ENCODE data around the gene MSL3B.

MSL3B gene

GRCh38 chr2:233839447-233839820 is 28.8 kb downstream of the MSL3B start:
- Histone ChIP-seq H3K4me3 (replicated peaks; ENCODE audit: insufficient read depth, low read length) (no peak overlapping the region), H3K27ac (replicated peaks) (no peak overlapping the region)
- TF ChIP-seq CTCF (IDR thresholded peaks at IDR 0.05; ENCODE audit: insufficient read depth, low read length): no peak
- TF ChIP-seq, protein P1, sequence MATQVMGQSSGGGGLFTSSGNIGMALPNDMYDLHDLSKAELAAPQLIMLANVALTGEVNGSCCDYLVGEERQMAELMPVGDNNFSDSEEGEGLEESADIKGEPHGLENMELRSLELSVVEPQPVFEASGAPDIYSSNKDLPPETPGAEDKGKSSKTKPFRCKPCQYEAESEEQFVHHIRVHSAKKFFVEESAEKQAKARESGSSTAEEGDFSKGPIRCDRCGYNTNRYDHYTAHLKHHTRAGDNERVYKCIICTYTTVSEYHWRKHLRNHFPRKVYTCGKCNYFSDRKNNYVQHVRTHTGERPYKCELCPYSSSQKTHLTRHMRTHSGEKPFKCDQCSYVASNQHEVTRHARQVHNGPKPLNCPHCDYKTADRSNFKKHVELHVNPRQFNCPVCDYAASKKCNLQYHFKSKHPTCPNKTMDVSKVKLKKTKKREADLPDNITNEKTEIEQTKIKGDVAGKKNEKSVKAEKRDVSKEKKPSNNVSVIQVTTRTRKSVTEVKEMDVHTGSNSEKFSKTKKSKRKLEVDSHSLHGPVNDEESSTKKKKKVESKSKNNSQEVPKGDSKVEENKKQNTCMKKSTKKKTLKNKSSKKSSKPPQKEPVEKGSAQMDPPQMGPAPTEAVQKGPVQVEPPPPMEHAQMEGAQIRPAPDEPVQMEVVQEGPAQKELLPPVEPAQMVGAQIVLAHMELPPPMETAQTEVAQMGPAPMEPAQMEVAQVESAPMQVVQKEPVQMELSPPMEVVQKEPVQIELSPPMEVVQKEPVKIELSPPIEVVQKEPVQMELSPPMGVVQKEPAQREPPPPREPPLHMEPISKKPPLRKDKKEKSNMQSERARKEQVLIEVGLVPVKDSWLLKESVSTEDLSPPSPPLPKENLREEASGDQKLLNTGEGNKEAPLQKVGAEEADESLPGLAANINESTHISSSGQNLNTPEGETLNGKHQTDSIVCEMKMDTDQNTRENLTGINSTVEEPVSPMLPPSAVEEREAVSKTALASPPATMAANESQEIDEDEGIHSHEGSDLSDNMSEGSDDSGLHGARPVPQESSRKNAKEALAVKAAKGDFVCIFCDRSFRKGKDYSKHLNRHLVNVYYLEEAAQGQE (IDR thresholded peaks at IDR 0.05; ENCODE audit: insufficient replicate concordance, low read depth): no peak
- no peak for TF ChIP-seq GABPA (IDR thresholded peaks at IDR 0.05; ENCODE audit: low read depth)
- TF ChIP-seq POLR2AphosphoS5 (IDR thresholded peaks at IDR 0.05; ENCODE audit: low read depth): no peak
- TF ChIP-seq SPI1 (IDR thresholded peaks at IDR 0.05; ENCODE audit: borderline replicate concordance, low read depth): no peak

DNA sequence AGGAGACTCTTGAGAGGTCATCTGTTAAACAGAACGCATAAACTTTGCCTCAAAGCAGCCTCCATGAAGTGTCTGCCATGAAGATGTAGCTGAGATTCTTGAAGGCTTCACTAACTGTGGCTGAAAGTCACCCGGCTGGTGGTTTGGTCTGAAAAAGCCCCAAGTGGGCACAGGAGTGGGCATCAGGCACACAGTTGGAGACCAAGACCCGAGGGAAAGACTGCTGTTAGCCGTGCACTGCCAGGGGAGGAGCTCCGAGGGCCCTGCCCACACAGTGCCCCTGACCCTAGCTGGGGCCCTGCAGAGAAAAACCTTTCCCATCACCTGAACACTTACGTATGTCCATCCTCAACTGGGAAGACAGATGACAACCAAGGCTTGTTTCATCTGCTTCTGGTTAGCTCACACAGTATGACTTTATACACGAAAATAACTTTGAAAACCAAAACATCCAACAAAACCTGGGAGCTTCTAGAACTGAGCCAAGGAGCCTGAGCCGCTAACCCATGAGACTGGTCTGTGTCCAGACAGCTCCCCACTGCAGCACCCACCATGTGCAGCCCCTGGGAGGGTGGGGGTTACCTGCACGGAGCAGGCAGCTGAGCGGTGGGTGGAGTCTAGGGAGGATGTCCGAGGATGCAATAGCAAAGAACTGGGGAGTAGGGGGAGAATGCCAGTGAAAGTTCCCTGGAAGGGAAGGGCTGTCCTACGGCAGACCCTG is 29.3 kb downstream of the MSL3B start:
- Histone ChIP-seq H3K4me3 (replicated peaks; ENCODE audit: insufficient read depth, low read length) (no peak overlapping the region), H3K27me3 (ENCODE audit: insufficient read depth, poor library complexity, severe bottlenecking) (no peaks in the 10 kb centered on the region), H3K27ac (replicated peaks) (no peak overlapping the region)
- TF ChIP-seq POLR2AphosphoS5 (IDR thresholded peaks at IDR 0.05; ENCODE audit: low read depth) (no peak), CTCF (IDR thresholded peaks at IDR 0.05; ENCODE audit: insufficient read depth, low read length) (no peak), SPI1 (IDR thresholded peaks at IDR 0.05; ENCODE audit: borderline replicate concordance, low read depth) (no peak), GABPA (IDR thresholded peaks at IDR 0.05; ENCODE audit: low read depth) (no peak)
- TF ChIP-seq, protein P1 (IDR thresholded peaks at IDR 0.05; ENCODE audit: insufficient replicate concordance, low read depth): no peak
- DNase-seq (ENCODE audit: low read depth in 1 of 2, low spot score in 1 of 2): no peak

More at GRCh38 chr2:233839447-233839820, 28.8 kb downstream of the MSL3B start:
- DNase-seq (ENCODE audit: low read depth in 1 of 2, low spot score in 1 of 2): no peak
- H3K27me3 ChIP-seq (ENCODE audit: insufficient read depth, poor library complexity, severe bottlenecking): no peaks in the 10 kb centered on the region

DNA sequence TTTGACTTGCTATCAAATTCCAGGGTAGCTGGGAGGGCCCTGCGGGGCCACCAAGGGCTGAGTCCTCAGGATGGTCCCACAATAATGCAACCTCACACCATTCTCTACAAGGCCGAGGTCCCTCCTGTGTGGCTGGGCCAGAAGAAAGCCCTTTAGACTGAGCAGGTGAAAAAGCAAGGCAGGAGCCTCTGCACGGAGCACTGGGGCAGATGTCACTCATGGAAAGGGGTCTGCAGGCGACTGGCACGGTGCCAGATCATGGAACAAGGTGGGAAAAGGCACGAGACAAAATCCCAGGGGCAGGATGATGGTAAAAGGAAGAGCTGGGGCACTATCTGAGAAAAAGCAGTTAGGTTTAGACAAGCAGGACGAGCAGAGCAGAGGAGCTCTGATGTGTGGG is 29.9 kb downstream of the MSL3B start:
- TF ChIP-seq, protein P1 (IDR thresholded peaks at IDR 0.05; ENCODE audit: insufficient replicate concordance, low read depth): no peak
- TF ChIP-seq CTCF (IDR thresholded peaks at IDR 0.05; ENCODE audit: insufficient read depth, low read length) (no peak), GABPA (IDR thresholded peaks at IDR 0.05; ENCODE audit: low read depth) (no peak), SPI1 (IDR thresholded peaks at IDR 0.05; ENCODE audit: borderline replicate concordance, low read depth) (no peak), POLR2AphosphoS5 (IDR thresholded peaks at IDR 0.05; ENCODE audit: low read depth) (no peak)
- Histone ChIP-seq H3K27me3 (ENCODE audit: insufficient read depth, poor library complexity, severe bottlenecking) (no peaks in the 10 kb centered on the region), H3K27ac (replicated peaks) (no peak overlapping the region), H3K4me3 (replicated peaks; ENCODE audit: insufficient read depth, low read length) (no peak overlapping the region)
- no peak for DNase-seq (ENCODE audit: low read depth in 1 of 2, low spot score in 1 of 2)
